Measurements from ENCODE around the gene ADGRD1. TPM values are rescaled to one million over a fixed set of nuclear protein-coding genes. Genes with fewer than 3 reads are reported as not detected.

The ADGRD1 gene
- total RNA-seq, 1 donor from 2014 or later, result 1.0 TPM

- H3K27ac Mint-ChIP-seq (ENCODE audit: unreplicated experiment), result no peak overlapping the region
- H3K9me3 Mint-ChIP-seq (ENCODE audit: unreplicated experiment), result peaks cover 11% of the 10 kb centered on the region
- H3K4me3 Mint-ChIP-seq (ENCODE audit: unreplicated experiment), result no peak overlapping the region
- DNase-seq (ENCODE audit: extremely low spot score, unreplicated experiment), result no peak
- TF ChIP-seq, protein P1, sequence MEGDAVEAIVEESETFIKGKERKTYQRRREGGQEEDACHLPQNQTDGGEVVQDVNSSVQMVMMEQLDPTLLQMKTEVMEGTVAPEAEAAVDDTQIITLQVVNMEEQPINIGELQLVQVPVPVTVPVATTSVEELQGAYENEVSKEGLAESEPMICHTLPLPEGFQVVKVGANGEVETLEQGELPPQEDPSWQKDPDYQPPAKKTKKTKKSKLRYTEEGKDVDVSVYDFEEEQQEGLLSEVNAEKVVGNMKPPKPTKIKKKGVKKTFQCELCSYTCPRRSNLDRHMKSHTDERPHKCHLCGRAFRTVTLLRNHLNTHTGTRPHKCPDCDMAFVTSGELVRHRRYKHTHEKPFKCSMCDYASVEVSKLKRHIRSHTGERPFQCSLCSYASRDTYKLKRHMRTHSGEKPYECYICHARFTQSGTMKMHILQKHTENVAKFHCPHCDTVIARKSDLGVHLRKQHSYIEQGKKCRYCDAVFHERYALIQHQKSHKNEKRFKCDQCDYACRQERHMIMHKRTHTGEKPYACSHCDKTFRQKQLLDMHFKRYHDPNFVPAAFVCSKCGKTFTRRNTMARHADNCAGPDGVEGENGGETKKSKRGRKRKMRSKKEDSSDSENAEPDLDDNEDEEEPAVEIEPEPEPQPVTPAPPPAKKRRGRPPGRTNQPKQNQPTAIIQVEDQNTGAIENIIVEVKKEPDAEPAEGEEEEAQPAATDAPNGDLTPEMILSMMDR (IDR thresholded peaks at IDR 0.05), result no peak
- H3K27me3 Mint-ChIP-seq (ENCODE audit: unreplicated experiment), result no peaks in the 10 kb centered on the region
- H3K36me3 Mint-ChIP-seq (ENCODE audit: unreplicated experiment), result no peaks in the 10 kb centered on the region
- peaks cover 16% of the 10 kb centered on the region for H3K4me1 Mint-ChIP-seq (ENCODE audit: unreplicated experiment)
Measured at GRCh38 chr12:131171029-131171428, 217.3 kb downstream of the ADGRD1 start.

GRCh38 chr12:131174901-131175300 is 221.2 kb downstream of the ADGRD1 start:
- Mint-ChIP-seq H3K27me3 (ENCODE audit: unreplicated experiment) (peaks cover 6% of the 10 kb centered on the region), H3K27ac (ENCODE audit: unreplicated experiment) (no peak overlapping the region), H3K36me3 (ENCODE audit: unreplicated experiment) (no peaks in the 10 kb centered on the region), H3K4me1 (ENCODE audit: unreplicated experiment) (peaks cover 8% of the 10 kb centered on the region), H3K4me3 (ENCODE audit: unreplicated experiment) (no peak overlapping the region), H3K9me3 (ENCODE audit: unreplicated experiment) (peaks cover 11% of the 10 kb centered on the region)
- TF ChIP-seq, protein P1 (IDR thresholded peaks at IDR 0.05), result no peak
- DNase-seq (ENCODE audit: extremely low spot score, unreplicated experiment), result no peak

GRCh38 chr12:131176266-131176665 is 222.6 kb downstream of the ADGRD1 start:
- DNase-seq (ENCODE audit: extremely low spot score, unreplicated experiment), result peak; percentile 63
- H3K4me1 Mint-ChIP-seq (ENCODE audit: unreplicated experiment), result peaks cover under 1% of the 10 kb centered on the region
- peaks cover 11% of the 10 kb centered on the region for H3K9me3 Mint-ChIP-seq (ENCODE audit: unreplicated experiment)
- H3K36me3 Mint-ChIP-seq (ENCODE audit: unreplicated experiment), result no peaks in the 10 kb centered on the region
- no peak overlapping the region for H3K27ac Mint-ChIP-seq (ENCODE audit: unreplicated experiment)
- H3K4me3 Mint-ChIP-seq (ENCODE audit: unreplicated experiment), result no peak overlapping the region
- TF ChIP-seq, protein P1 (IDR thresholded peaks at IDR 0.05), result no peak
- peaks cover 14% of the 10 kb centered on the region for H3K27me3 Mint-ChIP-seq (ENCODE audit: unreplicated experiment)

DNA sequence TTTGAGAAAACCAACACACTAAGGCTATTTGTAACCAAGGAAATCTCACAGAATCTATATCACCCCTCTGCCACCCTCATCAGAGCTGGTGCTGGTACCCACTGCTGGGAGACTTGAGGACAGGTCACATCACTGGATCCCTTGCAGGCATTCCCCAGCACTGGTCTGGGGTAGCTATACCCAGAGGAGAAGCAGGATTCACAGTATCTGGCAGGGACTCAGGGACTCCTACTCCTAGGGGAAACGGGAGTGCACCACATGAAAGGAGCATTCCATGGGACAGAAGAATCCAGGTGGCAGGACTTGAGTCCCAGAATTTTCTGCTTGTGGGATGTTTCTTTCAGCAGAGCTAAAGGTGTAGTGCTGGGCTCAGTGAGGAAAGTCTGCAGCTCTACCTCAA is 223.2 kb downstream of the ADGRD1 start:
- TF ChIP-seq, protein P1 (IDR thresholded peaks at IDR 0.05), result no peak
- peaks cover 17% of the 10 kb centered on the region for H3K27me3 Mint-ChIP-seq (ENCODE audit: unreplicated experiment)
- H3K27ac Mint-ChIP-seq (ENCODE audit: unreplicated experiment), result no peak overlapping the region
- H3K36me3 Mint-ChIP-seq (ENCODE audit: unreplicated experiment), result no peaks in the 10 kb centered on the region
- no peak overlapping the region for H3K4me3 Mint-ChIP-seq (ENCODE audit: unreplicated experiment)
- peaks cover 11% of the 10 kb centered on the region for H3K9me3 Mint-ChIP-seq (ENCODE audit: unreplicated experiment)
- peak; percentile 53 for DNase-seq (ENCODE audit: extremely low spot score, unreplicated experiment)
- H3K4me1 Mint-ChIP-seq (ENCODE audit: unreplicated experiment), result no peaks in the 10 kb centered on the region

- peak; percentile 40 for DNase-seq (ENCODE audit: extremely low spot score, unreplicated experiment)
- Mint-ChIP-seq H3K36me3 (ENCODE audit: unreplicated experiment) (no peaks in the 10 kb centered on the region), H3K9me3 (ENCODE audit: unreplicated experiment) (peaks cover 11% of the 10 kb centered on the region), H3K4me3 (ENCODE audit: unreplicated experiment) (no peak overlapping the region), H3K27ac (ENCODE audit: unreplicated experiment) (no peak overlapping the region), H3K27me3 (ENCODE audit: unreplicated experiment) (peaks cover 18% of the 10 kb centered on the region), H3K4me1 (ENCODE audit: unreplicated experiment) (no peaks in the 10 kb centered on the region)
- TF ChIP-seq, protein P1 (IDR thresholded peaks at IDR 0.05), result no peak
Measured at GRCh38 chr12:131177599-131177998, 223.9 kb downstream of the ADGRD1 start.

All from osteocyte (in vitro differentiated cells).